Measurements from ENCODE around the gene ZNF682.
"Not testable (repeated sequence)": the region's sequence is repeated elsewhere in the genome, so short reads cannot be mapped to it uniquely, and the experiment has no call there.

ZNF682 gene

DNA sequence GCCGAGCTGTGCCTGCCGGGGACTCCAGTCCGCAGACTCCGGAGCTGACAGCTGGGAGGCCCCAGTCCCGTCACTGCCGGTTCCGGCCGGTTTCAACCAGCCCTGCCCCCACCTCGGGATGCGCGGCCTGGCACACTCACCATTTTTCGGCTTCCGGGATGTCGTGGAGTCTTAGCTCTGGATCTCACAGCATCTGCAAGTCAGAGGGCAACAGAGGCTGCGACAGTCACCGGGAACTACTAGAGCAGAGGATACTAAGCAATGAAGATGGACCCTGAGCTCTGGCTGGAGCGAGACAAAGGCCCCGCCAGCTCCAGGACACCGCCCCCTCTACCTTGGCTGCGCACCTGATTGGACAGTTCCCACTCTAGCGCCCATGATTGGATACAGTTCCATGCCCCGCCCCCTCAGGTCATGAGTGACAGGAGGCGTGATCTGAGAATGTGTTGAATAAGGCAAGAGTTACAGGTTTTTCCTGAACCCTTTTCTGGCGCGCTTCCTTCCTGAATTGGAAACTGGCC lies at the start of gene ZNF682:
Gene ZNF682, minus strand, starts transcription at position 303 of the 521 bp plus-strand sequence. Its CDS starts 160 bp downstream, at position 143.
- DNase-seq (ENCODE audit: low read depth), result peak; percentile 92

DNA sequence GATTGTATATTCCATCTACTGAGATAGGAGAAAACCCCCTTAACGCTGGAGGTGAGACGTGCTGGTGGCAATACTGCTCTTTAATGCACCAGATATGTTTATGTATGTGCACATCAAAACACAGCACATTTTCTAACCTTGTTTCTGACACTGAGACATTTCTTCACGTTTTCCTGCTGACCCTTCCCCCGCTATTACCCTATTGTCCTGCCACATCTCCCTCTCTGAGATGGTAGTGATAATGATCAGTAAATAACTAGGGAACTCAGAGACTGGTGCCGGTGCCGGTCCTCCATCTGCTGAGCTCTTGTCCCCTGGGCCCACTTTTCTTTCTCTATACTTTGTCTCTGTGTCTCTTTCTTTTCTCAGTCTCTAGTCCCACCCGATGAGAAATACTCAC lies 43.6 kb upstream of the ZNF682 start:
- DNase-seq (ENCODE audit: low read depth), result not testable (repeated sequence)

DNA sequence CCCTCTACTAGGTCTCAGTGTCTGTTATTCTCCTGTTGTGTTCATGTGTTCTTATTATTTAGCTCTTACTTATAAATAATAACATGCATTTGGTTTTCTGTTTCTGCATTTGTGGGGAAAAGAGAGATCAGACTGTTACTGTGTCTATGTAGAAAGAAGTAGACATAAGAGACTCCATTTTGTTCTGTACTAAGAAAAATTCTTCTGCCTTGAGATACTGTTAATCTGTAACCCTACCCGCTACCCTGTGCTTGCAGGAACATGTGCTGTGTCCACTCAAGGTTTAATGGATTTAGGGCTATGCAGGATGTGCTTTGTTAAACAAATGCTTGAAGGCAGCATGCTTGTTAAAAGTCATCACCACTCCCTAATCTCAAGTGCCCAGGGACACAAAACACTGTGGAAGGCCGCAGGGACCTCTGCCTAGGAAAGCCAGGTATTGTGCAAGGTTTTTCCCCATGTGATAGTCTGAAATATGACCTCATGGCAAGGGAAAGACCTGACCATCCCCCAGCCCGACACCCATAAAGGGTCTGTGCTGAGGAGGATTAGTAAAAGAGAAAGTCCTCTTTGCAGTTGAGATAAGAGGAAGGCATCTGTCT lies 43.0 kb upstream of the ZNF682 start:
- not testable (repeated sequence) for DNase-seq (ENCODE audit: low read depth)

DNA sequence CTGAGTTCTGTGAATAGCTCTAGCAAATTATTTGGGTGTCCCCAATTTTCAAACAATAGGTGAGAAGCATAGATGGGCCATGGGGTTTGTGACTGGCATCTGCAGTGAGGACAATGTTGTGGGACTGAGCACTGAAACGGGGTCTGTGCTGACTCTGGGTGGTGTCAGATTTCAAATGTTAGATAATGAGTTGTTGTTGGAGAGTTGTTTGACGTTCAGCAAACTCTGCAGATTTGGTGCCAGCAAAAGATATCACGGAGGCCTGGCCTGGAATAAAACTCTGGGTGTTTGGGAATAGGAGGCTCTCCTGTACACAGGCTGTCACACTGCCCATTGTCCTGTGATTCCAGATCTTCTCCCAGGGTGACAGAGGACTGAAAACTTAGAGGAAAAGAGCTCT lies 41.4 kb upstream of the ZNF682 start:
- no peak for DNase-seq (ENCODE audit: low read depth)

DNA sequence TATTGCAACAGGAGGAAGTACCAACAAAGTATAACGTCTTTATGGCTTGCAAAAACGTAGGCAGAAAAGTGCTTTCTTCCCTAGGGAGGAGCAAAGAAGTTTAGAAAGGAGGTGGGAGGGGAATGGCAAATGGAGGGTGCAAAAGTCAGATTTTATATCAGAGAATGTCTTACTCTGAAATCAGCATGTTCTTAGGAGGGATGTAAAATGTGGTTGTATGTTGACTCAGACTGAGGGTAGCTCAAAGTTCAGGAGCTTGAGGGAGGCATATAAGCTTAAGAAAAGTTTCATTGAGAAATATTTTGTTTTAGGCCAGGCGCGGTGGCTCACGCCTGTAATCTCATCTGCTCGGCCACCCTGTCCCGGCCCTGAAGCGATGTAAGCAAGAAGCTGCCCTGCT lies 40.2 kb upstream of the ZNF682 start:
- DNase-seq (ENCODE audit: low read depth), result no peak

DNA sequence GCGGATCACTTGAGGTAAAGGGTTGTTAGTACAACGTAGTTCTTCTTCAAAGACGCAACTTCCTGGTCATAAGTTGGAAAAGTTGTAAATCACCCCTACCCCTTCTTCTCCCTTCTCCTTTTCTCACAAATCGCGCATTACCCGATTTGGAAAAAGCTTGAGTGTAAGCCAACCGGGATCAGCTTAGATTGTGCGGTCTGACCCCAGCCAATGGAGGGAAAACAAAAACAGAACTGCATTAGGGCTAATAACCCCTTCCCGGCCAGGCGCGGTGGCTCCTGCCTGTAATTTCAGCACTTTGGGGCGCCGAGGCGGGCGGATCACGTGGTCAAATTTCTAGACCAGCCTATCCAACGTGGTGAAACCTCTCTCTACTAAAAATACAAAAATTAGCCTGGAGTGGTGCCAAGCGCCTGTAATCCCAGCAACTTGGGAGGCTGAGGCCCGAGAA lies 39.3 kb upstream of the ZNF682 start:
- DNase-seq (ENCODE audit: low read depth), result peak; percentile 48

DNA sequence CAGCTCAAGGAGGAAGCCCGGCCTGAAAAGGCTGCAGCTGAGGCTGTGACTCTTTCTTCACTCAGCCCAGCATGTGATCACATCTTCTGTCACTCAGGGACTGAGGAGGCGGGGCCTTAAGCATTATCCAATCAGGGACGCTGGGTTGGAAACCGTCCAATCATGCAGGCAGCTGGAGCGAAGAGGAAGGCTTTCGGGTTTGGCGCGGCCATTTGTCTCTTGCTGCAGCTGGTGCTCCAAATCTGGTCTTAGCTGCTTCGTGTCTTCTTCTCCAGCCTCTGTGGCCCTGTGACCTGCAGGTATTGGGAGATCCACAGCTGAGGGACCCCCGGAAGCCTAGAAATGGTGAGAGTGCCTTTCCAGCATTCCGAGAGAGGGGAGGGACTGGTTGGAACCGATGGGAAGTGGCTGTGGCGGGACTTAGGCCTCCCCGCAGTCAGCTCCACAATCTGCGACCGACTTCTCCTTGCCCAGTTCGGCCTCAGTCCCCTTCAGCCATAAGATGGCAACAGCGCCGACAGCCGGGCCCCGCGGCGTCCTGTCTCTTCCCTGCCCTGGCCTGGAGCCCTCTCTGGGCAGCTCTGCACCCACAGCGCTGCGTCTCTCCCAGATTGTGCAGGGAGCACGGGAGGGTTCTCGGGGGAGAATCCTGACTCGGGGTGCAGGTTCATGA lies 38.6 kb upstream of the ZNF682 start, which contains the start of gene ZNF90:
Gene ZNF90, plus strand, starts transcription at position 210 of the 673 bp plus-strand sequence. Its CDS starts 133 bp downstream, at position 343.
- DNase-seq (ENCODE audit: low read depth), result peak; percentile 93

DNA sequence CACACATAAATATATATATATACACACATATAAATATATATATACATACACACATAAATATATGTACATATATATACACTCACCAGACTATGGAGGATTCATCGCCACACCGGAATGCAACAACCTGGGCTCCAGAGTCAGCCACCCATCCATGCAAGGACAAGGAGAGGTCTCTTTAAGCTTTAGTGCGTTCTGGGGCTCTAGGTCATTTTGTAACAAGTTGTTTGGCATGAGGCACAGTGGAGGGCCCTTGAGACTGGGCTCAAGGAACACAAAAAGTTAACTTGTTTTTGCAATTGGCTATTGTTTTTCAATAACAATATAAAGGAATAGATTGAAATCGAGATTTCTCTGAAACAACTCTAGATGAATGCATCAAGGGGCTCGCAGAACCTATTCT lies 33.6 kb upstream of the ZNF682 start:
- DNase-seq (ENCODE audit: low read depth), result no peak

DNA sequence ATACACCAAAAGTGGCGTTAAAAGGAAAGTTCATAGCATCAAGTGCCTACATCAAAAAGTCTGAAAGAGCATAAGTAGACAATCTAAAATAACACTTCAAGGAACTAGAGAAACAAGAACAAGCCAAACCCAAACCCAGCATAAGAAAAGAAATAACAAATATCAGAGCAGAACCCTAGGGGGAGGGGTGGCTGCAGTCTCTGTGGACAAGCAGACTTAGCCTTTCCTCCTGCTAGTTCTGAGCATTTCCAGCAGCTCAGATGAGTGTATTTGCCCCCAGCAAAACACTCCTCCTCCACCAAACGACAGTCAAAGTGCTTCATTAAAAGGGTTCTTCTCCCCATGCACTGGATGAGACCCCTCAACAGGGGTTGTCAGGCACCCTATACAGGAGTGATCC lies 31.4 kb upstream of the ZNF682 start:
- no peak for DNase-seq (ENCODE audit: low read depth)

DNA sequence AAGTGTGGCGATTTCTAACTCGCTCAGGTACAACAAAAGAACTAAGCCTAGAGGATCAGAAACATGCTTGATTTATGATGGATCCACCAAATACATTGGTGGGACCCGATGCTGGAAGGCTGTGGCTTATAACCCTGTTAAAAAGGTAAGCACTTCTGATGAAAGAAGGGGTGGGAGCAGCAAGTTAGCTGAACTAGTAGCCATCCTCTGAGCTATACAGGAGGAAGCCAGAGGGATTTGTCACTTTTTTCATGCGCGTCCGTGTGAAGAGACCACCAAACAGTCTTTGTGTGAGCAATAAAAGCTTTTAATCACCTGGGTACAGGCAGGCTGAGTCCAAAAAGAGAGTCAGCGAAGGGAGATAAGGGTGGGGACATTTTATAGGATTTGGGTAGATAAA lies 29.3 kb upstream of the ZNF682 start:
- not testable (repeated sequence) for DNase-seq (ENCODE audit: low read depth)

DNA sequence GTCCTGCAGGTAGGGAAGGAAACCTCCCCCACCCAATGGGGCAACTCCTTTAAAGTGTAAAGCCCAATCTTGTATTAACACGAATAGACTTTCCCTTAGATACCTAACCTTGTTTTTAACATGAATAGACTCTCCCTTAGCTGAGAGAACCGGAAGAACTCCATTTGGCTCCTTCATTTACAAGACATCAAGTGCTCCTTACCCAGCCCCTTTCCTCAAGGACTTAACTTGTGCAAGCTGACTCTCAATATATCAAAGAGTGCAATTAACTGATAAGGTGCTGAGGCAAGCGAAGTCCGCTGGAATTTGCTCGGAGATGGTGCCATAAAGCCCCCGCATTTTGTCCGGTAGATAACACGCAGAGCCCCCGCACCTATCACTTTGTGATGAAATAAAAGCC lies 28.6 kb upstream of the ZNF682 start:
- no peak for DNase-seq (ENCODE audit: low read depth)

DNA sequence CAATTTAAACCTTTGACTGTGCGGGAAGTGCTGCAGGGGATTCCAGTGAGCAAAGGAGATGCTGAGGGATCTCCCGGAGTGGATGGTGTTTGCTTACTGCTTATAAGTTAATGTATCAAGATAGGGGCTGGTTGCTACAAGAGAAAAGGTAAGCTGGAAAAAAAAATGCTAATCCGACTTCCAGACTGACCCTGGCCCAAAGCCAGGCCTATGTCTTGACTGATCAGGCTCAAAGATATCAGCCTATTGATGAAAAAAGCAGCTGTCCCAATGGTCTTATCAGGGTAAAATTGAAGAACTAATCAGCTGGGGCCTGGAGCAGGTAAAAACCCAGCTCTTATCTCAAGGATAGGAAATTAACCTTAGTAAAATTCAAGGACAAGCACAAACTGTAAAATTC lies 27.6 kb upstream of the ZNF682 start:
- no peak for DNase-seq (ENCODE audit: low read depth)

DNA sequence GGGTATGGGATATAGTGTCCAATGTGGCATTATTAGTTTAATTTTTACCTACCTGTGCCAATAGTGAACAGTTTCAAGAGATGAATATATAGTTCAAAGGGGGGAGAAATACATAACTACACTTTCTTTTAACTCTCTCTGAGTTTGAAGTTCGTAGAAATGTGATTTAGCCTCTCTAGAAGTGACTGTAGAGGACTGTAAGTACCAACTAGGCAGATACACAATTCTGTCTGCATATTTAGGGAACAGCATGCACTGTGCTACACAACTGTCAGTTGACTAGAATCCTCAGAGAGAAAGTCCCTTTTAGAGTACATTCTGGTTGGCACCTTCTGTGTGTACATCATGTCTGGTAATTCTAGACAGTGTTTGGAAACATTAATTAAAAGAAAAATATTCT lies 21.0 kb upstream of the ZNF682 start:
- no peak for DNase-seq (ENCODE audit: low read depth)

DNA sequence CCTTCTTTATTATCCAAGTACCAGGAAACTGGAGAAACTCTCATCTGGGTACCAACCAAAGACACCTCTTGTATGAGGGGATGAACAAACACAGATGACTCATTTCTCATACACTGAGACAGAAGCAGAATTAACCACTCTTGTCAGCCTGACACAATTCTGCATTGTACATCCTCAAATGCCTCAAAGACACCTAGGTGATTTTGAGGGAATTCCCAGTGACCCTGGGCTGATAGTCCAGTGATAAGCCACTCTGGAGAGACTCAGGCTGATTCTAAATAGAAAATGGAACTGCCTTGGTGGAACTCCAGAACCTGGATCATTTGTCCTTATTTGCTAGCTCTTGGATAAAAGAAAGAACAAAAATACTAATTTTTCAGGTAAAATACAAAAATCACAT lies 19.4 kb upstream of the ZNF682 start:
- not testable (repeated sequence) for DNase-seq (ENCODE audit: low read depth)

DNA sequence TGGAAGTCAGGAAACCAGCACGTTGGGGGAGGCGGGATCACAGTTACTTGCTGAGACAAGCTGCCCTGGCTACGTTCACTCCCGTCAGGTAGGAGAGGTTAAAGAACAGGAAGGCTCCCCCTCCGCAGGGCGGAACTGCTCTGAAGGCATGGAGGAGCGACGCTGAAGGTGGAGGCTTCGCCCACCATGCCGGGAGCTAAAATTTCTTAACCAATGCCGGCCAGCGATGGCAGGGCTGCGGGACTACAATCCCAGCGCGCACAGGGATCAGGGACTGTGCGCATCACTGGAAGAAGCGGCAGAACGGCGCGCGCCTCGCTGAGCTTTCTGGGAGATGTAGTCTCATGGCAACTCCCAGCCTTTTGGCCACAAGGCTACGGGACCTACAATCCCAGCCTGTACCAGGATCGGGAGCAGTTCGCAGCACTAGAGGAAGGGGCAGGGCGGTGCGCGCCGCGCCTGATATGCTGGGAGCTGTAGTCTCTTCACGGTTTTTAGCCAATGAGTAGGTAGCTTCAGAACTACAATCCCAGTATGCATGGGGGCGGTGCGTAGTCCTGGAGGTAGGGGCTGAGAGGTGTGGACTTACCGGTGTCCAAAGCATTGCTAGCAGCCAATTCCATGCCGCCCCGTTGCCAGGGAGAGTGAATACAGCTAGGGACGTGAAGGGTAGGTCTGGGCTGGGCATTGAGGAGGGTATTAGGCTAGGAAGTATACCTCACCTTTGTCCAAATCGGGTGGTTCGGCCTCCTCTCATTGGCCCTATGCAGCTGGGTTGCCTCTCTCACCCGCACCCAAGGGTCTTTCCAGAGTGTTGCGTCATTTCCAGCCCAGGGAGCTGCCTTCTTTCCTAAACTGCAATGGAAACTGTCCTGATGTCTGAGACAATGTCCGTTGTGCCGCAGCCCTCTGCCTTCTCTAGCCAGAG lies 12.8 kb upstream of the ZNF682 start:
- peak; percentile 99 for DNase-seq (ENCODE audit: low read depth)

DNA sequence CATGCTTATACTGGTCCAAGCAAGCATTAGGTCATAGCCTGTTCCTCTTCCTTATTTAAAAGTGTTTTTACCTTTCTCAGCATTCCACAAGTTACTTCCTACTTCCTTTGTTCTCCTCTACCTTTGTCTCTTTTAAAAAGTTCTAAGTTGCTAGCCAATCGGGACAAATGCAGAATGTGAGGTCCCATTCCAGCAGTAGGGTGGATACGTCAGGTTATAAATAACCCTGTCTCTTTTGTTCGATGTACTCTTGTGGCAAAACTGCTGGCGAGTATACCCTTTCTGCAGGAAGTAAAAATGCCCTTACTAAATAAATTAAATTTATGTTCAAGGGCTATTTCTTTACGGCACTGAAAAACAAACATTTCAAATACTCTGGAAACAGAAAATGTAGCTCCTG lies 6.4 kb upstream of the ZNF682 start:
- DNase-seq (ENCODE audit: low read depth), result not testable (repeated sequence)

DNA sequence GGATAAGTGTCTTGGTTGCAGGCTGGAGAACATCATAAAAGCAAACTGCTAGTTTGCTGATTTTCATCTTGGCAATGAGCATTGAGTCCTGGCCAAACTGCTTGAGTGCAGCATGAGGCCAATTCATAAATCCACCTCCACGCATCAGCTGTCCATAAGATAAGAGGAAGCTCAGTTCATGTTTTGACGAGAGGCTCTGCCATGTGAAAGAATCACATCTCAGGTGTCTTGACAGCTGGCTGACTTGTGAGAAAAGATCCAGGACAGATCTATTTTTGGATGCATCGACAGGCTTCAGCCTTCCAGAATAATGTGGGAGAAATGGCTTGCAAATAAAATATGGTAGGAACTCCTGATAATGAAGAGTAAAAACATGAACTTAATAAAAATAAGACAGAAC lies 5.4 kb upstream of the ZNF682 start:
- no peak for DNase-seq (ENCODE audit: low read depth)

DNA sequence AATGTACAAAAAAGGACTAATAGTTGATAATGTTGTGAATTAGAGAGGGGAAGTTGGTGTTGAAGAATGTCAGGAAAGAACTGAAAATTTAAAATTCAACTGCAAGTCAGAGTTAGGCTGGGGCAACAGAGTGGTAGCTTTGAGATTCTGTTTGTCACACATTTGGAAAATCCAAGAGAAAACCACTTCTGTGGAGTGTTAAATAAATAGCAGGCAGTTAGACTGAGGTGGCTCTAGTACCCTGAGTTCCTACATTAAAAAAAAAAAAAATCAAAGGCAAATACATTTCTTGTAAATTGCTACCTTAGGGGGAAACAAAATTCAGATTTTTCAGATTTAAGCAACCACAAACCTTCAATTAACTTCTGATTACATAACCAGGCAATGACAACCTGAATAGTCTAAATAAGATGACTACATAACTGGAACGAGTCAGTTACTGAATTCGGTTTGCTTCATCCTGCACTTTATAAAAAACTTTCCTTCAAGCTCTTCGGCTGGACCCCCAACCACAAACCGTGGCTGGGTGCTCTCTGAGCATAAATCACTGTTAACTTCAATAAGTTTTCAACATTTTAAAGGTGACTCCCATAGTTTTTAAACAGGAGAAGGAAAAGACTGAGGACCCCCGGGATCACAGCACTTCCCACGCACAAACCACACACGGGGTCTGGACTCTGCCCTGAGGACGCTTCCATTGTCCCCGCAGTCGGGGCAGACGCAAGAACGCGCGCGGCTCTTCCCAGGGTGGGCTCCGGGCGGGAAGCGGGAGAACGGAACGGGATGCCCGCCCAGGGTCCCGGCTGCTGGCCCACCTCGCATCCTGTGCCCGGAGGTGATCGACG lies 725 bp downstream of the ZNF682 start:
- DNase-seq (ENCODE audit: low read depth), result no peak

DNA sequence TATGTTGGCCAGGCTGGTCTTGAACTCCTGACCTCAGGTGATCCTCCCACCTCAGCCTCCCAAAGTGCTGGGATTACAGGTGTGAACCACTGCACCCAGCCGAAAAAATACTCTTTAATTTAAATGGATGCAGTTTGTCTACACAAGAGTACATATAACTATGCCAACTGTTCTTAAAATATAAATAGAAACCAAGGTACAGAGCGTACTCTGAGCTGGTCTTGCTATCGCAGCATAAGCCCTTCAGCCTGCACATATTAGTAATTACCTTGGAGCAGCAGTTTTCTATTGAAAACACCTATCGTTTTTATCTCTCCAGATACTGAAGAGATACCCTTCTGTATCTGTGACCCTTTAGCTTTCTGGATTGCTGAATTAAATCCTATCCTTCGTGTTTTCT lies 3.4 kb downstream of the ZNF682 start:
- no peak for DNase-seq (ENCODE audit: low read depth)

DNA sequence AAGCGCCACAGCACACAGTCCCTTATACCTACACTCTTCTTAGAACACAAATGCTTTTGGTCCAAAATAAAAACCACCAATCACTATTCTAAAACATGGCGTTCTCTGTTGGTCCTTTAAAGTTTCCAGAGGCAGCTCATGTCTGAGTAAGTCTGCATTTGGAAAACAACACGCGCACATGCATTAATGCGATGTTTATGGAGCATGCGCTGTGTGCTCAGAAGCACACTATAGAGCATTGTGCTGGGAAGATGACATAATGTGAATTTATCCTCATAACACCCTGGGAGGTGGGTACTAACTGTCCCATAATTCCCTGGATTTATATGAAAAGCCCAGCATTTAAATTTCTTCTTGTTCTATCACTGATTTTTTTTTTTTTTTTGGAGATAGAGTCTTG lies 10.7 kb downstream of the ZNF682 start:
- no peak for DNase-seq (ENCODE audit: low read depth)

DNA sequence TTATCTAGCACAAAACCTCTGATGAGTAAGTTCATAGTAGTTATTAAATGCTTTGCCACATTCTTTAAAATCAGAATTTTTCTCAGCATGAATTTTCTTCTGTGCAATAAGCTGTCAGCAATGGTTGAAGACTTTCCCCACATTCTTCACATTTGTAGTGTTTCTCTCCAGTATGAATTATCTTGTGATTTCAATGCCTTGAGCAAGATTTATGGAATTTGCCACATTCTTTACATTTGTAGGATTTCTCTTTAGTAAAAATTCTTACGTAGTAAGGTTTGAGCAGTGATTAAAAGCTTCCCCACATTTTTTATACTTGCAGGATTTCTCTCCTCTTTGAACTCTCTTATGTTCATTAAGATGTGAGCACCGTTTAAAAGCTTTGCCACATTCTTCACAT lies 33.6 kb downstream of the ZNF682 start:
- no peak for DNase-seq (ENCODE audit: low read depth)

Data from fibroblast of gingiva (primary cell).